Stimulated activated CD8-positive, alpha-beta memory T cell treated with anti-CD3 and anti-CD28 coated beads, Interleukin-7, amount 100 ng/mL, for 4 hours (primary cell): ENCODE data around the gene TXNL1.
"Not testable (repeated sequence)": the region's sequence is repeated elsewhere in the genome, so short reads cannot be mapped to it uniquely, and the experiment has no call there.

Experiments used
- DNase-seq, 2 donors: peaks; one replicate each; pipeline ENCODE4 v3.0.0-alpha.2; 2020; ENCODE audit warnings: low read depth in 2 of 2

Gene TXNL1

DNA sequence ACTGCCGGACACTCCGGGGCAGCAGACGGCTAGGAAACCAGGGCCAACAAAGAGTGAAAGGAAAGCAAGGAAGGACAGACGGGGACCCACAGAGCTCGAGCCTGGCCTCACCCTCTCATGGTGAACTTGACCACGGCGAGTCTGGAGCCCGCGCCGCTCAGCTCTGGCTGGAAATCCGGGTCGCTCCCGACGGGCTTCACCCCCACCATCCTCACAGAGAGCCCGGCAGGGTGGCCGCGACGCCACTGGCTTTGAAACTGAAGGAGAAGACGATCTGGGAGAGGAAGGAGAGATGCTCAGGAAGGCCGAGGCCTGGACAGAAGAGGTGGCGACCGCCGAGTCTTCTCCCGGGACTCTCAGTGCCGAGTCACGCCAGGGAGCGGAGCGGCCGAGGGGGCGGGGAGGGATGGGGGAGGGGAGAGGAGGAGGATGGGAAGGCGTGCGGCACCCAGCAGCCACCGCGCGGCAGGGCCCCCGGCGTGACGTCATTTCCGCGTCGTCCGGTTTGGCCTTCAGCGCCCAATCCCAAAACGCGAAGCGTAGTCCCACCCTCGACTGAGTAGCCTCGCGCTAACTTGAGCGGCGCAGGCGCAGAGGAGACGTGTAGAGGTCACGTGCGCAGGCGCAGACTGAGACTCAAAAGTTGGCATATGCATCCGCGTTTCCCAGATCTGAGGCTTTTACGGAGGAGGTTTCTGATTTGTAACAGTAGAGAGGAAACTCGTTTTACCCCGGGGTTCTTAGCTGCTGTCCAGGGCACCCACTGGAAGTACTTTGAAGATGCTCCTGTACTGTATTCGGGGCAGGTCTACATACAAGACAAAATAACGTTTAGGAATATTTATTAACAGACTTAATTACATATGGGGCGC, at the start of gene TXNL1:
TSS of gene TXNL1 (minus strand) at position 361 of the 872 bp plus-strand sequence. CDS start at position 209, 152 bp downstream.
- peak; percentile 99 for DNase-seq

DNA sequence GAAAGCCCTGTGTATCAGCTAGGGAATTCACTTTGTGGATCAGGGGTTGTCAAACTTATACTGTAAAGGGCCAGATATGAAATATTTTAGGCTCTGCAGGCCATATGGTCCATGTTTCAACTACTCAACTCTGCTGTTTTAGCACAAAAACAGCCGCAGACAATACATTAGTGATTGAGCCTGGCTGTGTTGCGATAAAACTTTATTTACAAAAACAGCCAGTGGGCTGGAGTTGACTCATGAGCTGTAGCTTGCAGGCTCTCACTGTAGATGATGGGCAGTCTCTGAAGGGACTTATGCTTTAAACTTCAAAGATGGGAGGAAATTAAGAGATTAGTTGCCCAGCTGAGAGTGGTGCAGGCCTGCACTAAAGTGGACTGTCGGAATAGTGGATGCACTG, 45.9 kb upstream of the TXNL1 start:
- no peak for DNase-seq

DNA sequence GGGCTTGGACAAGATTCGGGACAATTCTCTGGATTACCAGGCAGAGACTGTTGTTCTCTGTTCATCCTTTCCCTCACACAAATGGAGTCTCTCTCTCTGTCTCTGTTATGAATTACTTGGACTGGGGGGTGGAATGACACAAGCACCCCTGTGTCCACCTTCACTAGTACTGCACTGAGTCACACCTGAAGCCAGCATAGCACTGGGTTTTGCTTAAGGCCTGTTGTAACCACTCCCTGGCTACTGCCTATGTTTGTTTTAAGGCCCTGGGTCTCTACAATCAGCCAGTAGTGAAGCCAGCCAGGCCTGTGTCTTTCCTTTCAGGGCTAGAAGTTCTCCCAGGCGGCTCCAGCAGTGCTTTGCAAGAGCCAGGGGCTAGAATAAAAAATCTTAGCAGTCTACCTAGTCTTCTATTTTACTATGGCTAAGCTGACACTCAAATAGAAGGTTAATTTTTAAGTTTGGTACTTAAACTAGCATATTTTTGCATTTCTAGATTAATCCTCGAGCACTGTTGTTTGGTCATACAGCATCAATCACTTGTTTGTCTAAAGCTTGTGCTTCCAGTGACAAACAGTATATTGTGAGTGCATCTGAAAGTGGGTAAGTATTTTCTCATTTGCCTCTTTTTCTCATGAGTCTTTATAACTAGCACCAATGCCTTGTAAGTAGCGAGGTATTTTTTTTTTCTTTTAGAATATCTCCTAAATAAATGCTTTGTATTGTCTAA, 40.6 kb upstream of the TXNL1 start:
- DNase-seq: no peak

DNA sequence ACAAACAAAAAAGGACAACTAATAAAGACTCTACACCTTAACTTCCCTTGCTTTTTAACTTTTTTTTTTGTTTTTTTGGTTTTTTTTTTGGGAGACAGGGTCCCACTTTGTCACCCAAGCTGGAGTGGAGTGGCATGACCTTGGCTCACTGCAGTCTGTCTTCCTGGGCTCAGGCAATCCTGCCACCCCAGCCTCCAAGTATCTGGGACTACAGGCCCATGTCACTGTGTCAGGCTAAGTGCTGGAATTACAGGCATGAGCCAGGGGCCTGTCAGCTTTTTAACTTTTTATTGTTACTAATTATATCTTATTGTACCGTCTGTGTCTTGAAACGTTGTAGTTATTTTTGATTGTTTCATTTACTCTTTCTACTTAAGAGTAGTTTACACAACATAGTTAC, 38.2 kb upstream of the TXNL1 start:
- DNase-seq: no peak

DNA sequence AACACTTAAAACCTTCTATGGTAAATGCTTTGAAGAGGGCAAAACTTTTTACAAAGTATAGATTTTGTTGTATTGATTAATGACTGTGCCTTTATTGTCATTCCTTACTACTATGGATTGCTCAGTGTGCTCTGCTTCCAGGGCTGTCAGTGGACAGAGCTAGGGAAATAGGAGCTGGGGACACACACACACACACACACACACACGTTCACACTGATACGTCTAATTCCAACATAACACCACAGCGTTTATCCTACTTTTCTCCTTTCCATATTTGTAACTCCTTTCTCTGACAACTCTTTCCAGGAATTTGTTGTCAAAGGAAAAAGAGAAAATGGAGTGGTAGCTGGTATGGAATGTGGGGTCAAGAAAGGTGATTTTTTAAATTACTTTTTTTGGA, 34.6 kb upstream of the TXNL1 start:
- DNase-seq: no peak

DNA sequence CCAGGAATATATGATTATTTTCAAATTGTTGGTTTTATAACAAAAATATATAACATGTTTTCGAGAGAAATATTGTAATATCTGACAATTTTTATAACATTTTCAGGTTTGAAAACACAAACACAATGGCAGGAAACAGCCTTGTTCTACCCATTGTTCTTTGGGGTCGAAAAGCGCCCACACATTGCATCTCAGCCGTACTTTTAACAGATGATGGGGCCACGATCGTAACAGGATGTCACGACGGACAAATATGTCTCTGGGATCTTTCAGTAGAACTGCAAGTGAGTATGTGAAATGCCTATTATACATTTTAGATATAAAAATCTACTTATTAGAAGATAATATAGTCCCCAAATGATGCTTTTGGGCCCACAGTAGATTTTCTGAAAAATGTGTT, 34.0 kb upstream of the TXNL1 start:
- DNase-seq: no peak

DNA sequence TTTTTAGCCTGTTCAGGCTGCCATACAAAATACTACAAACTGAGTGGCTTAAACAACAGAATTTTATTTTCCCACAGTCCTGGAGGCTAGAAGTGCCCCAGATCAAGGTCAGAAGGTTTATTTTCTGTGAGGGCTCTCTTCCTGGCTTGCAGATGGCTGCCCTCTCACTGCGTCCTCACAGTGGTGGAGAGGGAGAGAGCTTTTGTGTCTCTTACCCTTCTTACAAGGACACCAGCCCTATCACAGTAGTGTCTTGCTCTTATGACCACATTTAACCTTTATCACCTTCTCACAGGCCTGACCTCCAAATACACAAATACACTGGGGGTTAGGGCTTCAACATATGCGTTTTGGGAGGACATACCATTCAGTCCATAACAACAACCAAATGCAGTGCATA, 24.5 kb upstream of the TXNL1 start:
- no peak for DNase-seq

GRCh38 chr18:56662502-56662901, 24.1 kb upstream of the TXNL1 start:
- no peak for DNase-seq

DNA sequence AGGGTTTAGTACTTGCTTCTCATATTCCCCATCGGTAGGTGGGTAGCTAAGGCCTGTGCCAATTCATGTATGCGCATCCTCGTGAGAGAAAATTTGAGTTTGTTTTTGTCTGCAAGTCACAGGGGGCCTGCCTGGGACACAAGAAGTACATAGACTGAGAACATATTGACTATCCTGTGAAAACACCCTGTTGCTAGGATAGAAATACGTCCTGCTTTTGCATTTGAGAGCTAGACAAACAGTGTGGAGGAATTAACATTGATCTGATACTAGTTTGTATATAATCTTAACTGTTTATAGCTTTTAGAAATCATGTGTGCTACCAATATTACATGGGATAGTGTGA, 23.6 kb upstream of the TXNL1 start:
- DNase-seq: no peak

DNA sequence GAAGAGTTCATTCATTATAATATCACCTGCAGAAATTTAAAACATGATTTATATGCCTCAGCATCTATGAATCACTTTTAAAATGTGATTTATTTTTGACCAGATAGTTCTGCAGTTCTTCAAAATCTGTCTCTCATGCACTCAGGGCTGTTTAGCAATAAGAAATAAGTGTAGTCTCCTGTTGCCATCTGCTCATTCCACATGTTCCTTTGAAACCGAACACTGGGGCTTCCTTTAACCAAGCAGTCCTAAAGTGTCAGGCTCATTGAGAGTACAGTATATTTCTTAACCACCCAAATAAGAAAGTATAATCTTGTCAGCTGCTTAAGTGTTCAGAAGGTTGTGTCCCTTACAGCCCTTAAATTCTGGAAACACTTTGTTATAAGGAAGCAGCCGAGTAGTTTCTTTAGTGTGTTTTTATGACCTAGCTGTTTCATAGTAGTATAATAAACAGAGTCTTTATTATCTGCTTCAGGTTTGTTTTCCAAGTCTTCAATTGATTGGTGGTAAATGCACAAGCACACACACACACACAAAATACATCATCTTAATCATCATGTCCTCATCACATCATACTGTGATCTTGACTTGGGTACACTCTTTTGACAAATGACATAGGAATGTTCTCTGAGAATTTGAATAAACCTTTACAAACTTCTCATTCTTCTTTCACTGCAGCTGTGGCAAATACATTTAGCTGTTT, 23.1 kb upstream of the TXNL1 start:
- no peak for DNase-seq

- DNase-seq: no peak
Measured at GRCh38 chr18:56660655-56661054, 22.3 kb upstream of the TXNL1 start.

- DNase-seq: no peak
Measured at GRCh38 chr18:56659111-56659510, 20.7 kb upstream of the TXNL1 start.

GRCh38 chr18:56658261-56658660, 19.9 kb upstream of the TXNL1 start:
- DNase-seq: no peak

DNA sequence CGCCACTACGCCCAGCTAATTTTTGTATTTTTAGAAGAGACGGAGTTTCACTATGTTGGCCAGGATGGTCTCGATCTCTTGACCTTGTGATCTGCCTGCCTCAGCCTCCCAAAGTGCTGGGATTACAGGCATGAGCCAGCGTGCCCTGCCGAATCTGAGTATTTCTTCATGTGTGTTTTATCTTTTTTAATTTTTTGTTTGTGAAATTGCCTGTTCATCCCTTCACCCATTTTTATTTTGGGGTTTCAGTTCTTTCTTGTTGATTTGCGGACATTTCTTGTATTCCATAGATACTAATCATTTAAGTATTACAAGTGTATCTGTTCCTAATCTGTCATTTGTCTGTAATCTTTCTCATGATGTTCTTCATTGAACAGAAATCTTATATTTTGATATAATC, 15.9 kb upstream of the TXNL1 start:
- not testable (repeated sequence) for DNase-seq

DNA sequence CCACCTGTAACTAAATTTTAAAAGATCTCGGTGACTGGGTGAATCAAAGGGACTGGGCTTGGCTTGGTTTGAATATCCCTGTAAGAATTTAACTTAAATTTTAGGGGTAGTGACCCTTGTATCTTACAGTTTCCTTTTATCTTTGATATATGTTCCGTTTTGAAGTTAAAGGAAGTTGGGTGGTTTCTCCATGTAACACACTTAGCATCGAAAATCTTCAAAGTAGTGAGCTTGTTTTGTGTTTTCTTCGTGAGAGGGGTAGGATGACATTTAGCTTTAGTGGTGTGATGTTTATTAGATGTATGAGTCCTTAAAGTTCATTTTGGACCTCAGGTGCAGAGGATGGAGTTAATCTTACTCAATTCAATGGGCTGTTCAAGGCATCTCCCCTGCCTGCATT, 14.4 kb upstream of the TXNL1 start:
- DNase-seq: no peak

DNA sequence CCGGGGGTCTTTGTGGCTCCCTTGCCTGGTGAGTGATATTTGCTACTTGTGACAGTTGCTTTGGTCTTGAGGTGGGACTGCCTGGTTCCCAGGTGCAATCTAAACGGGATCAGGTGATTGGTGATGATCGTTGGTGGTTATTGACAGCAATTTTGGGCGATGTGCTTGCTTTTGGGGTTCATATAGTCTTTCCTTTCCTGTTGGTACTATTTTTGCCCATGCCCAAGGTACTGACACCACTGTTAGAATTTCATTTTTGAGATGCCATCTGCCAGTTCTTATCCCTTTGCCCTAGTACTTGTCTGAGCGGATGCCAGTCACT, 13.3 kb upstream of the TXNL1 start:
- no peak for DNase-seq

GRCh38 chr18:56650944-56651770, 12.8 kb upstream of the TXNL1 start, which contains the start of gene WDR7:
TSS of gene WDR7 (plus strand) at chr18:56651359. CDS start at chr18:56672516, 21,157 bp downstream.
- DNase-seq: peak; percentile 93 to 96

DNA sequence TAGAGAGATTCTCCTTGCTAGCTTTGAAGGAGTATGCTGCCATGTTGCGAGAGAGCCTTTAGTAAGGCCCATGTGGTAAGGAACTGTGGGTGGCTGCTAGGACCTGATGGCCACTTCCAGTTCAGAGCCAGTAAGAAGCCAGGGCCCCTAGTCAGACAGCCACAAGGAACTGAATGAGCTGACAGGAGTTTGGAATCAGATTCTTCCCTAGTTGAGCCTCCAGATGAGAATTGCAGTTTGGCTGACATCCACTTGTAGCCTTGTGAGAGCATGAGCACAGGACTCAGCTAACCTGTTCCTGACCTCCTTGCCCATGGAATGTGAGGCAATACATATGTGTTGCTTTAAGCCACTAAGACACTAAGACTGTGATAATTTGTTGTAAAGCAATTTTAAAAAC, 11.6 kb upstream of the TXNL1 start:
- DNase-seq: no peak

DNA sequence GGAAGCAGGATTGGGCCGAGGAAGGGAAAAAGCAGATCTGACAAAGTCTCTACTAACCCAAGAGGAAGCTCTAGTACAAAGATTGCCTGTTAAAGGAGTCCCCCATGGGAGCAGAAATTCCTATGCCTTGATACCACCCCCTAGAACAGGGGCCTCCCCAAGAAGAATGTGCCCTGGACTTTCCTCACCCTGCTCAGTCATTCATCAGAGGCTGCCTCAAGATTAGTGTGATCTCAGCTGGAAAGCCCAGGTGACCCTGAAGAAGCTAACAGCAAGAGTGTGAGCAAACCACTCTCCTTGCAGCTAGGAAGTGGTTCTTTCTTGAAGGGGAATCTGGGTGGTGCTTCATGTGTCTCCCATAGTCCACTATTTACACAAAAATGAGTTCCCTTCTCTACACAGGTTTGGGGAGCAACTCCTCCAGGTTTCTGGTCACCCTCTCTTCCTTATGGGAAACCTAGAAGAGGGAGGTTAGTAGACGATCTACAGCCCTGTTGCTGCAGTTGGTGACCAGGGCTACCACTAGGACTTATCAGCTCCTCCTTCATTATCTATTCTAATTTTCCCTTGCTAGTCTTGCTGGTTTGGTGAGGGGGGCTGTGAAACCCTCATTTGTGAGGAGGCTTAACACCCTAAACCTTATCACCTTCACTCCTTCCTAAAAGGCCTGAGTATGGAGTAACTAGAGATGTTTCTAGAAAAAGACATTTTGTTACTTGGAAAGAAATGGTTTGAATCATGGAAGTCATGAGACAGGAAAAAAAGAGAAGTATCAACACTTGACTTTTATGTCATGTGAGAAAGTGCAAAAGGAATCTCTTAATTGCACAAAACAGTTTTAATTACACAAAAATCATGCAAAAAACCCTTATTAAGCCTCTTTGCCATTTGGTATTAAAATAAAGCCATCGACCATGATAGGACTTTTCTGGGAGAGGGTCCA, 9.8 kb upstream of the TXNL1 start:
- no peak for DNase-seq

GRCh38 chr18:56647071-56647470, 8.7 kb upstream of the TXNL1 start:
- no peak for DNase-seq
